ENCODE data around the gene IL1RL2. TPM values are rescaled to one million over a fixed set of nuclear protein-coding genes. Genes with fewer than 3 reads are reported as not detected.

Gene IL1RL2
- total RNA-seq, 1 experiment from 2014 or later: not detected

DNA sequence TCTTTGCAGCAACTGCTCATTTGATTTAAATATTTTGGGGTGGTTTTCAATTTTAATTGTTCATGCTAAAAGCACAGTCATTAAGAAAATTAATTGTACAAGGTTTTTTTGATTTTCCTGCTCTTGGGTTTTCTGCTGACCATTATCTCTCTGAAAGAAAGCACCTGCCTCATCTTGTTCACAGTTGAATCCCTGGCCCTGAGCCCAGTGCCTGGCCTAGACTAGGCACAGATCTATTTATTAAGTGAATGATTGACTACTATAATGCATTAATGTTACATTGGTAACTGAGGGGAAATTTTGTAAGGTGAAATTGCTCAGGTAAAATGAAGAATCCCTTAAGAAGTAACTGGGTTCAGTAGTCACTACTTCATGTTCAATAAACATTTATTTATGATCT lies 22.0 kb downstream of the IL1RL2 start (continued):
- TF ChIP-seq, protein P1, sequence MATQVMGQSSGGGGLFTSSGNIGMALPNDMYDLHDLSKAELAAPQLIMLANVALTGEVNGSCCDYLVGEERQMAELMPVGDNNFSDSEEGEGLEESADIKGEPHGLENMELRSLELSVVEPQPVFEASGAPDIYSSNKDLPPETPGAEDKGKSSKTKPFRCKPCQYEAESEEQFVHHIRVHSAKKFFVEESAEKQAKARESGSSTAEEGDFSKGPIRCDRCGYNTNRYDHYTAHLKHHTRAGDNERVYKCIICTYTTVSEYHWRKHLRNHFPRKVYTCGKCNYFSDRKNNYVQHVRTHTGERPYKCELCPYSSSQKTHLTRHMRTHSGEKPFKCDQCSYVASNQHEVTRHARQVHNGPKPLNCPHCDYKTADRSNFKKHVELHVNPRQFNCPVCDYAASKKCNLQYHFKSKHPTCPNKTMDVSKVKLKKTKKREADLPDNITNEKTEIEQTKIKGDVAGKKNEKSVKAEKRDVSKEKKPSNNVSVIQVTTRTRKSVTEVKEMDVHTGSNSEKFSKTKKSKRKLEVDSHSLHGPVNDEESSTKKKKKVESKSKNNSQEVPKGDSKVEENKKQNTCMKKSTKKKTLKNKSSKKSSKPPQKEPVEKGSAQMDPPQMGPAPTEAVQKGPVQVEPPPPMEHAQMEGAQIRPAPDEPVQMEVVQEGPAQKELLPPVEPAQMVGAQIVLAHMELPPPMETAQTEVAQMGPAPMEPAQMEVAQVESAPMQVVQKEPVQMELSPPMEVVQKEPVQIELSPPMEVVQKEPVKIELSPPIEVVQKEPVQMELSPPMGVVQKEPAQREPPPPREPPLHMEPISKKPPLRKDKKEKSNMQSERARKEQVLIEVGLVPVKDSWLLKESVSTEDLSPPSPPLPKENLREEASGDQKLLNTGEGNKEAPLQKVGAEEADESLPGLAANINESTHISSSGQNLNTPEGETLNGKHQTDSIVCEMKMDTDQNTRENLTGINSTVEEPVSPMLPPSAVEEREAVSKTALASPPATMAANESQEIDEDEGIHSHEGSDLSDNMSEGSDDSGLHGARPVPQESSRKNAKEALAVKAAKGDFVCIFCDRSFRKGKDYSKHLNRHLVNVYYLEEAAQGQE (IDR thresholded peaks at IDR 0.05; ENCODE audit: low read depth): no peak
- TF ChIP-seq, protein P2, sequence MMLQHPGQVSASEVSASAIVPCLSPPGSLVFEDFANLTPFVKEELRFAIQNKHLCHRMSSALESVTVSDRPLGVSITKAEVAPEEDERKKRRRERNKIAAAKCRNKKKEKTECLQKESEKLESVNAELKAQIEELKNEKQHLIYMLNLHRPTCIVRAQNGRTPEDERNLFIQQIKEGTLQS (IDR thresholded peaks at IDR 0.05): no peak
- TF ChIP-seq ELF1 (IDR thresholded peaks at IDR 0.05; ENCODE audit: borderline replicate concordance, low read depth): no peak

DNA sequence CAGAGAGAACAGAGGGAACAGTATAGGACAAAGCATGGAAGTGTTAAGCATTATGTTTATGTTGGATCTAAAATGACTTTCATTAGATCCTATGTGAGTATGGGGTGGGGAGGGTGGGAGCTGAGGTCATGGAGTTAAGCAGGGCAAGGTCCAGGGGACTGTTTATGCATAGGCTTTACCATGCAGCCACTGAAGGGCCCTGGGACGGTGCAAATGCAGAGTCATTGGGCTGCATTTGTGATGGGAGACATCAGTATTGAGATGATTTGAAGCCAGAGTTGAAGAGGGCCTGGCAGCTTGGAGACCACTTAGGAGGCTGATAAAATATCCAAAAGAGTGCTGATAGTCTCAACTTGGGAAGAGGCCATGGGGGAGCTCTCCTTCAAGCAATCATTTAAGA lies 22.7 kb downstream of the IL1RL2 start:
- Histone ChIP-seq H3K9ac (ENCODE audit: low read length) (no peak overlapping the region), H3K79me2 (ENCODE audit: insufficient read depth, low read length) (no peaks in the 10 kb centered on the region), H3K27me3 (ENCODE audit: insufficient read depth, low read length) (no peaks in the 10 kb centered on the region), H3K36me3 (ENCODE audit: control insufficient read depth in 1 of 2, insufficient read depth in 2 of 2, low read length in 2 of 2) (no peaks in the 10 kb centered on the region), H3K4me2 (ENCODE audit: low read length) (no peak overlapping the region), H2AFZ (ENCODE audit: low read depth, low read length, poor library complexity, severe bottlenecking) (no peak overlapping the region), H3K9me3 (ENCODE audit: control insufficient read depth in 1 of 2, insufficient read depth in 1 of 2, low read depth in 1 of 2, low read length in 2 of 2) (no peaks in the 10 kb centered on the region), H4K20me1 (ENCODE audit: insufficient read depth) (no peaks in the 10 kb centered on the region), H3K27ac (ENCODE audit: low read depth, low read length) (no peak overlapping the region), H3K4me3 (replicated peaks in 1 of 2; ENCODE audit: low read depth in 1 of 2, low read length in 2 of 2) (no peak overlapping the region), H3K9me2 (ENCODE audit: insufficient read depth) (no peaks in the 10 kb centered on the region), H3K4me1 (ENCODE audit: control insufficient read depth in 1 of 2, insufficient read depth in 2 of 2, low read length in 2 of 2) (no peaks in the 10 kb centered on the region)
- no peak for DNase-seq (ENCODE audit: low read depth, low spot score)
- RAD21 ChIA-PET (ENCODE audit: low non-redundant PET in 1 of 2, low total read pairs in 2 of 2, uncharacterized antibody in 2 of 2, unreplicated experiment in 2 of 2): no interaction called here
- no peak for ATAC-seq
- TF ChIP-seq, protein P3, sequence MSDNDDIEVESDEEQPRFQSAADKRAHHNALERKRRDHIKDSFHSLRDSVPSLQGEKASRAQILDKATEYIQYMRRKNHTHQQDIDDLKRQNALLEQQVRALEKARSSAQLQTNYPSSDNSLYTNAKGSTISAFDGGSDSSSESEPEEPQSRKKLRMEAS (IDR thresholded peaks at IDR 0.05): no peak
- TF ChIP-seq CEBPB (IDR thresholded peaks at IDR 0.05; ENCODE audit: low read depth) (no peak), POLR2AphosphoS5 (IDR thresholded peaks at IDR 0.05; ENCODE audit: low read depth, low read length) (no peak), SRF (IDR thresholded peaks at IDR 0.05; ENCODE audit: low read depth) (no peak), ELF1 (IDR thresholded peaks at IDR 0.05; ENCODE audit: borderline replicate concordance, low read depth) (no peak), RAD21 (IDR thresholded peaks at IDR 0.05; ENCODE audit: low read depth) (no peak), SIN3A (IDR thresholded peaks at IDR 0.05; ENCODE audit: low read depth) (no peak), EZH2 (IDR thresholded peaks at IDR 0.05) (no peak), SP1 (IDR thresholded peaks at IDR 0.05; ENCODE audit: low read depth) (no peak), TCF7L2 (IDR thresholded peaks at IDR 0.05; ENCODE audit: borderline replicate concordance, extremely low read depth, insufficient read depth, insufficient read length) (no peak)
- TF ChIP-seq, protein P4, sequence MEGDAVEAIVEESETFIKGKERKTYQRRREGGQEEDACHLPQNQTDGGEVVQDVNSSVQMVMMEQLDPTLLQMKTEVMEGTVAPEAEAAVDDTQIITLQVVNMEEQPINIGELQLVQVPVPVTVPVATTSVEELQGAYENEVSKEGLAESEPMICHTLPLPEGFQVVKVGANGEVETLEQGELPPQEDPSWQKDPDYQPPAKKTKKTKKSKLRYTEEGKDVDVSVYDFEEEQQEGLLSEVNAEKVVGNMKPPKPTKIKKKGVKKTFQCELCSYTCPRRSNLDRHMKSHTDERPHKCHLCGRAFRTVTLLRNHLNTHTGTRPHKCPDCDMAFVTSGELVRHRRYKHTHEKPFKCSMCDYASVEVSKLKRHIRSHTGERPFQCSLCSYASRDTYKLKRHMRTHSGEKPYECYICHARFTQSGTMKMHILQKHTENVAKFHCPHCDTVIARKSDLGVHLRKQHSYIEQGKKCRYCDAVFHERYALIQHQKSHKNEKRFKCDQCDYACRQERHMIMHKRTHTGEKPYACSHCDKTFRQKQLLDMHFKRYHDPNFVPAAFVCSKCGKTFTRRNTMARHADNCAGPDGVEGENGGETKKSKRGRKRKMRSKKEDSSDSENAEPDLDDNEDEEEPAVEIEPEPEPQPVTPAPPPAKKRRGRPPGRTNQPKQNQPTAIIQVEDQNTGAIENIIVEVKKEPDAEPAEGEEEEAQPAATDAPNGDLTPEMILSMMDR (IDR thresholded peaks at IDR 0.05 in 2 of 3, conservative IDR thresholded peaks at IDR 0.05 in 1 of 3; ENCODE audit: borderline replicate concordance in 1 of 3, insufficient read depth in 1 of 3, low read depth in 2 of 3, low read length in 2 of 3): no peak
- TF ChIP-seq, protein P1 (IDR thresholded peaks at IDR 0.05; ENCODE audit: low read depth): no peak
- intact Hi-C loops (cut with micrococcal nuclease): no loop called here
- BruUV-seq (replicated peaks): no TSS peak
- POLR2A ChIA-PET: no interaction called here
- CTCF ChIA-PET: no interaction called here

Measured in HCT116 (cell line).